Stimulated activated CD4-positive, alpha-beta T cell treated with anti-CD3 and anti-CD28 coated beads, Interleukin-1b, Interleukin-23, amount 100 ng/mL, for 24 hours (primary cell): ENCODE measurements around the gene SUPT20H.
A peak's percentile ranks its signal among the peaks of the same experiment; 100 is the strongest.

Source experiments
- DNase-seq, 4 experiments: peaks; one replicate each; pipeline ENCODE4 v3.0.0-alpha.2; 2020; ENCODE audit warnings: low read depth in 4 of 4, low spot score in 1 of 4

The SUPT20H gene

GRCh38 chr13:37009692-37010091 is 49.8 kb downstream of the SUPT20H start:
- no peak for DNase-seq

DNA sequence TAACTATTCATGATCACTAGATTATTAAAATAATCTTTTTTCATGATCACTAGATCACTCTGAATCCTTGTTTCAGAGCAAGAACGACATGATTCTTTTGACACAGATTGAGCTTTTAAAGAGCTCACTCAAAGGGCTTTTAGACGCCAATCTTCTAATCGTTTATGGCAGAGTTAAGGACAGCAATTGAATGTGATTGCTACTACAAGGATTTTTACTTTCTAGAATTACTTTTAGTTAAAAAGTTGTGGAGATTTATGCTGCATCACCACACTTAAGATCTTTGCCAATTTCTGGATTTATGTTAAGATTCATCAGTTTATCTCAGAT is 57.6 kb downstream of the SUPT20H start:
- DNase-seq, result no peak

DNA sequence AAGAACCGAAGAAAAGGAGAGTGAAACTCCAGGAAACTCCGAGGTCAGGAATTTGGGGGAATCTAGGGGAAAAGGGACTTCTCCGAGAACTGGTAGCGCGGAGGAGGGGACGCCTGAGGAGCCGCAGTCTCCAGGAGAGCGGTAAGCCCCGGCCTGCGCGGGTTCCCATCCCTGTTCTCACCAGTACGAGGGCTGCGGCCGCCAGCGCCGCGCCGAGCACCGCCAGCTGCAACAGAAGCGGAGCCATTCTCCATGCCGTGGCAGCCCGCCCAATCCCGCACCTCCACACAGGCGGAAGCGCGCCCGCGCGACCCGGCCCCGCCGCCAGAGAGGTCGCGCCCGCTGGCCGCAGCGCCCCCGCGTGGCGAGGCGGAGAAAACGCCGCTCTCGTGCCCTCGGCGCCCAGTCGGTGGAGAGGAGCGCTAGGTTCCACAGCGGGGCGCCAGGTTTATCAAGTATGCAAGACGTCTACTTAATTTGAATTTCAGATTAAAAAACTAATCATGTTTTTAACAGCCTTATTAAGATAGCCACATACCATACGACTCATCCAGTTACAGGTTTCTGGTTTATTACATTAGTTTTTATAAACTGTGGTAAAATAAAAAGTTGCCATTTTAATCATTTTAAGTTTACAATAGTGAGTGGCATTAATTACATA is 60.3 kb downstream of the SUPT20H start, which contains the start of gene ALG5:
Gene ALG5, minus strand, starts transcription at position 287 of the 661 bp plus-strand sequence. Its CDS starts 40 bp downstream, at position 247.
- DNase-seq, result peak; percentile 79 to 86 (median 82)

DNA sequence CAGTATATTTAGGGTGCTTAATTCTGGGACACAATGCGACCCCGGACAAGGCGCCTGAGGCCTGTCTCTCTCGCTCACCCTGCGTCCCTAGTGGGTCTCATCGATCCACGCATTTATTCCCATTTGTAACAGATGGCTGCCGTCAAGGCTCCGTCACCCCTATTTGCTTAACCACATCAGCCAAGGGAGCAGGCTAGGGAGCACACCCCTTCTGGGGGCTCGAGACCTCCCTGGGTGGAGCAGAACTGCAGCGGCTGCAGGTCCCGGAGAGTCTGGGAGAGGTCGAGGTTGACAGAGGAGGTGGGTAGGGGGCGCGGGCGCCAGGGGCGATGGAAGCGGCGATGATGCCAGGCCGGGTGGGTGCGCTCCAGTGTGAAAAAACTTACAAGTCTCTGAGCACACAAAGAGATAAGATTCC is 60.9 kb downstream of the SUPT20H start:
- DNase-seq, result peak in 3 of 4 experiments; percentile 2 to 13 (median 8)

- DNase-seq, result no peak
Observed at GRCh38 chr13:36997716-36998427, 61.6 kb downstream of the SUPT20H start.

- no peak for DNase-seq
Observed at GRCh38 chr13:36992362-36992761, 67.1 kb downstream of the SUPT20H start.

GRCh38 chr13:36986462-36987240 is 72.8 kb downstream of the SUPT20H start:
- no peak for DNase-seq

- no peak for DNase-seq
Observed at GRCh38 chr13:36981156-36981743, 78.2 kb downstream of the SUPT20H start.

- no peak for DNase-seq
Observed at GRCh38 chr13:36979361-36980050, 80.0 kb downstream of the SUPT20H start.

- DNase-seq, result no peak
Observed at GRCh38 chr13:36975172-36975571, 84.3 kb downstream of the SUPT20H start.

GRCh38 chr13:36973621-36974295 is 85.7 kb downstream of the SUPT20H start:
- DNase-seq, result no peak

- no peak for DNase-seq
Observed at GRCh38 chr13:36973009-36973408, 86.5 kb downstream of the SUPT20H start.

DNA sequence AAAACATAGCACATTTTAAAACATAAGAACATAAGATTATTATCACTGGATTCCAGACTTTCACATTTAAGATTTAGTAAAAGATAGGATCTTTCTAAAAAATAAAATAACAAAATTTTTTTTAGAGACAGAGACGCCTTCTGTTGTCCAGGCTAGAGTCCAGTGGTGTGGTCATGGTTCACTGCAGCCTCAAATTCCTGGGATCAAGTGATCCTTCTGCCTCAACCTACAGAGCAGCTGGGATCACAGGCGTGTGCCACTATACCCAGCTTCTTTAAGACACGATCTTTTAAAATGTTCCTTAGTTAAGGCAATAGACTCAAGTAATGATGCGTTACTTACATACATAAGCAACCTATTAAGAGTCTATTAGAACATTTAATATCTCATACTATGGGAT is 93.1 kb downstream of the SUPT20H start:
- no peak for DNase-seq

GRCh38 chr13:36965767-36966166 is 93.7 kb downstream of the SUPT20H start:
- DNase-seq, result no peak

- DNase-seq, result no peak
Observed at GRCh38 chr13:36959456-36960116, 99.9 kb downstream of the SUPT20H start.
